Nephron progenitor cell (in vitro differentiated cells): ENCODE measurements around the gene CRYBG3.
A peak's percentile ranks its signal among the peaks of the same experiment; 100 is the strongest.

Experiments used
- DNase-seq: peaks from one replicate; pipeline ENCODE4 v3.0.0; 2021
- H3K27ac Mint-ChIP-seq: 2 replicates; pipeline ENCODE4 v1.8.0; 2021; ENCODE audit warnings: mild to moderate bottlenecking, moderate library complexity, mixed read lengths
- H3K27me3 Mint-ChIP-seq: 2 replicates; pipeline ENCODE4 v1.8.0; 2021; ENCODE audit warnings: mild to moderate bottlenecking, low read depth, mixed read lengths; ENCODE audit not compliant: poor library complexity
- H3K36me3 Mint-ChIP-seq: 2 replicates; pipeline ENCODE4 v1.8.0; 2021; ENCODE audit warnings: low read depth, mixed read lengths
- H3K4me1 Mint-ChIP-seq: 2 replicates; pipeline ENCODE4 v1.8.0; 2021; ENCODE audit warnings: mixed read lengths
- H3K4me3 Mint-ChIP-seq: 2 replicates; pipeline ENCODE4 v1.8.0; 2021; ENCODE audit warnings: mild to moderate bottlenecking, moderate library complexity, mixed read lengths
- H3K9me3 Mint-ChIP-seq: 2 replicates; pipeline ENCODE4 v1.8.0; 2021; ENCODE audit warnings: mild to moderate bottlenecking, moderate library complexity, mixed read lengths
- CTCF ChIP-seq: fragments of 200-600 bp; sonication (generic); IDR thresholded peaks from 2 replicates; pipeline ENCODE4 v1.5.0; 2021; ENCODE audit warnings: antibody characterized with exemption

The CRYBG3 gene

GRCh38 chr3:97810779-97811390 lies 10.9 kb upstream of the CRYBG3 start:
- no peak for DNase-seq
- Mint-ChIP-seq H3K9me3 (no peaks in the 10 kb centered on the region), H3K4me3 (no peak overlapping the region), H3K36me3 (no peaks in the 10 kb centered on the region), H3K4me1 (no peaks in the 10 kb centered on the region), H3K27ac (no peak overlapping the region), H3K27me3 (peaks cover 16% of the 10 kb centered on the region)
- no peak for TF ChIP-seq CTCF

GRCh38 chr3:97815149-97815917 lies 6.5 kb upstream of the CRYBG3 start:
- H3K9me3 Mint-ChIP-seq, result no peaks in the 10 kb centered on the region
- DNase-seq, result no peak
- TF ChIP-seq CTCF, result no peak
- H3K4me1 Mint-ChIP-seq, result peaks cover 5% of the 10 kb centered on the region
- peaks cover 16% of the 10 kb centered on the region for H3K27me3 Mint-ChIP-seq
- no peak overlapping the region for H3K27ac Mint-ChIP-seq
- H3K4me3 Mint-ChIP-seq, result no peak overlapping the region
- no peaks in the 10 kb centered on the region for H3K36me3 Mint-ChIP-seq

- no peaks in the 10 kb centered on the region for H3K9me3 Mint-ChIP-seq
- peaks cover 28% of the 10 kb centered on the region for H3K27me3 Mint-ChIP-seq
- DNase-seq, result no peak
- TF ChIP-seq CTCF, result no peak
- H3K27ac Mint-ChIP-seq, result no peak overlapping the region
- peaks cover 9% of the 10 kb centered on the region for H3K4me1 Mint-ChIP-seq
- H3K4me3 Mint-ChIP-seq, result no peak overlapping the region
- no peaks in the 10 kb centered on the region for H3K36me3 Mint-ChIP-seq
Measured at GRCh38 chr3:97816811-97817210, 5.0 kb upstream of the CRYBG3 start.

GRCh38 chr3:97817965-97818364 lies 3.8 kb upstream of the CRYBG3 start:
- DNase-seq, result no peak
- H3K27ac Mint-ChIP-seq, result no peak overlapping the region
- no peak overlapping the region for H3K4me3 Mint-ChIP-seq
- no peak for TF ChIP-seq CTCF
- H3K36me3 Mint-ChIP-seq, result no peaks in the 10 kb centered on the region
- peaks cover 16% of the 10 kb centered on the region for H3K4me1 Mint-ChIP-seq
- H3K27me3 Mint-ChIP-seq, result peaks cover 36% of the 10 kb centered on the region
- no peaks in the 10 kb centered on the region for H3K9me3 Mint-ChIP-seq

GRCh38 chr3:97820780-97821179 lies 1.0 kb upstream of the CRYBG3 start:
- H3K4me1 Mint-ChIP-seq, result peaks cover 38% of the 10 kb centered on the region
- H3K9me3 Mint-ChIP-seq, result no peaks in the 10 kb centered on the region
- peaks cover 46% of the 10 kb centered on the region for H3K27me3 Mint-ChIP-seq
- no peaks in the 10 kb centered on the region for H3K36me3 Mint-ChIP-seq
- H3K27ac Mint-ChIP-seq, result no peak overlapping the region
- TF ChIP-seq CTCF, result no peak
- H3K4me3 Mint-ChIP-seq, result peak overlapping the region; percentile 99
- DNase-seq, result no peak
